NCI-H2171 (cell line): ENCODE data around the gene TMEM178B.
A peak's percentile ranks its signal among the peaks of the same experiment; 100 is the strongest.

Source experiments
- DNase-seq: peaks from one replicate; lab custom pipeline; 2025; lab: John Stamatoyannopoulos, UW

The TMEM178B gene

DNA sequence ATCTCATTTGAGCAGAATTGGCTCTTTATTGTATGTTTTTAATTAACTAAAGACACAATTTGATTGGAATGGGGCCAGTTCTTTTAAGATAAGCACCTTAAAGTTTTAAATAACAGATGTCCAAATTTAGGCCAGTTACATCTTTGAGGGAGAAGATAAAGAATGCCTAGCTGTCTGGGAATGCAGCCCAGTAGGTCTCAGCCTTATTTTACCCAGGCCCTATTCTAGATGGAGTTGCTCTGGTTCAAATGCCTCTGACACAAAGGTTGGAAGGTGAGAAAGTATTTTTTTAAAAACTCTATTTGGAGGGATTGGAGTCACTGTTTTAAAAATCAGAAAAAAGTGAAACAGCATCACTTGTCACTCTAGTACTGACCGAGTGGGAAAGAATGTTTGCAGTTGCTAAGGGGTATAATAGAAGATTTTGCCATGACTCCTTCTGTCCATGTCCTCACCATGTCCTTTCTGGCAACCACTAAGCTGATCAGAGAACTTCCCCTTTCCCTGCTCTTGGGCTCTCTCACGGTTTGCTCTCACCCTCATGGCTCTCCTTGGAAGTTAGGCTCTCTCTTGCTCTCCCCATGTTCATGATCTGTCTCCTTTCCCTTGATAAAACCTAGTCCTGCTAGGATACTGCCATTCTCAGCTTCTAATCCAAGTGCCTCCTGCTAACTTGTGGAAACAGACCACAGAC, 239.1 kb downstream of the TMEM178B start:
- no peak for DNase-seq

- DNase-seq: peak; percentile 25
These were observed 240.0 kb downstream of the TMEM178B start for GRCh38 chr7:141313896-141314295.

DNA sequence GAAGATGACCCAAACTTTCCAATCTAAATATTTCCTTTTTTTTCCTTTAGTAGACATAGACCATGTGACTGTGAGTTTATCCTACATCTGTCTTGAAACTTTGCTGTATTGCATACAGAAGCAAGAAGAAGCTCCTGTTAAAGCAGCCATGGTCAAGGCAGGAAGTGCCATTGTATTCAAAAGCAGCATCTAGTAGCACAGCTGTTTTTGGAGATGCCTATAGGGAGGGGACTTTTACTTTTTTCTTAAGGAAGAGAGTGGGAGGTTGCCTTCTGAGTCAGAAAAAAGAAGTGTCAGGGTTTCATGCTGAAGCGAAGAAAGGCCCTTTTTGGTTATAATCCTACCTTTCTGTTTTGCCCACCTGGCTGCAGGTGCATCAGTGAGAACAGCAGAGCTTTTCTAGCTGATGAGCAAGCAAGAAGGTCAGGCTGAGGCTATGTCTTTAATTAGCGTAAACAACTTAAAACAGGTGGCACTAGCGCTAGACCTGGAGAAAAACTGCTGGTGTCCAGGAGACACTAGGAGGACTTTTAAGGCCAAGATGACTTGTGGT, 243.2 kb downstream of the TMEM178B start:
- DNase-seq: no peak

- no peak for DNase-seq
These were observed 246.4 kb downstream of the TMEM178B start for GRCh38 chr7:141320287-141320686.

- DNase-seq: no peak
These were observed 248.5 kb downstream of the TMEM178B start for GRCh38 chr7:141322383-141322782.

DNA sequence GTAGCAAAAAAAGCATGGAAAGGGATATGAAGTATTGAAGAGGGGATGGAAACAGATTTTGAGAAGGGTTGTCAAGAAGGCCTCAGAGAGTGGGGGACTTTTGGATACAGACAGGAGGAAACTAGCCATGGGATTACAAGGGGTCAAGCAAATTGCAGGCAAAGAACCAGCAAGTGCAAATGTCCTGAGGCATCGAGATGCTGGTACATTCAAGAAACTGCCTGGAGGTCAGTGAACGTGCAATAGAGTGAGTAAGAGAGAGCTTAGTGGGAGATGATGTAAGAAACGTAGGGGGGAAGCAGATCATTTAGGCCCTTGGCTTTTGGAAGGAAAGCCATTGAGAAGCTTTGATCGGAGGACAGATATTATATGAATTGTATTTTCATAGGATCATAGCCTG, 250.0 kb downstream of the TMEM178B start:
- DNase-seq: no peak

- no peak for DNase-seq
These were observed 251.0 kb downstream of the TMEM178B start for GRCh38 chr7:141324870-141325269.

GRCh38 chr7:141325275-141325674, 251.4 kb downstream of the TMEM178B start:
- no peak for DNase-seq

GRCh38 chr7:141328290-141328689, 254.4 kb downstream of the TMEM178B start:
- DNase-seq: no peak

- DNase-seq: peak; percentile 56
These were observed 256.4 kb downstream of the TMEM178B start for GRCh38 chr7:141330285-141330684.

DNA sequence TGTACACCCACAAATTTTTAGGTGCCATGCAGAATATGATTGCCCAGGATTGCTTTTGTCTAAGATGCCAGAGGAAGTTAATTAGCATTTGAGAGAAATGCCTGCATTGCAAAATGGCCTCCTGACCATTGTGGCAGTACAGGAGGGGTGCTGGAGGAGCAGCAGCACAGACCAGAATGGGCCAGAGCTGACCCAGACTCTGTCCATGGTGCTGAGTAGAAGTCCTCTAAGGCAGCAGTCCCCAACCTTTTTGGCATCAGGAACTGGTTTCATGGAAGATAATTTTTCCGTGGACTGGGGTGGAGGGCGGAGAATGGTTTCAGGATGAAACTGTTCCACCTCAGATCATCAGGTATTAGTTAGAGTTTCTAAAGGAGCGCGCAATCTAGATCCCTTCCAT, 259.6 kb downstream of the TMEM178B start:
- DNase-seq: no peak

DNA sequence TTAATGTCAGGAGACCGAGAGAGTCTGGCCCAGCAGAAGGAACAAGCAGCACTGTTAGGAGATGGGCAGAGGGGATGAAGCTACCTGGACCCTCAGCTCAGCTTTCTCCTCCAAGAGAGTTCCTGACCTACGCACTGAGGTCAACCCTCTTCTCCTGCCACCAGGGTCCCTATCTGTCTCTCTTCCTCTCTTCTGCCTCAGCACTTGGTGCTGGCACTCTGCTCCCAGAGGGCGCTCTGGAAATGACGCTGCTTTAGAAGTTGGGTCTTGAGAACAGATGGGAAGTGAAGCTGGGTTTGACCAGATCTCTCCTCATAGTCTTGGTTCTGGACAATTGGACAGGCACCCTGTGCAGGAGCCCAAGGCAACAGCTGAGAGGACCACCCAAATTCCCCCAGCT, 261.3 kb downstream of the TMEM178B start:
- DNase-seq: no peak

DNA sequence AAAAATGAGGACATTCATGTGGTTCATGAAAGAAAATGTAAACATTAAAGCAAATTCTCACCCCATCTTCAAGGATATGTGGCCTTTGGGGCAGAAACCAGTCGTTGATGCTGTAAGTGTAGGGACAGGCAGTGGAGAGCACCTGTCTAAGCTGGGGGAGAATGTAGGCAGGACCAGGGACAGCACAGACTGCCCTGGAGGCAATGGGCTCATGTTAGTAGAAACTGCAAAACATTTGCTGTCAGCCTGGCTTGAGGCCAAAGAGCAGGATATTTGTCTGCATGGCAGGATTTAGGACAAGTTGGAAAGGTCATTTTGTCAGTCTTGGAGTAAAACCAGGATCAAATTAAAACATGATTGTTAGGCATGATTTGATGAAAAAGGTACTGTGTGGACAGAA, 265.7 kb downstream of the TMEM178B start:
- no peak for DNase-seq

DNA sequence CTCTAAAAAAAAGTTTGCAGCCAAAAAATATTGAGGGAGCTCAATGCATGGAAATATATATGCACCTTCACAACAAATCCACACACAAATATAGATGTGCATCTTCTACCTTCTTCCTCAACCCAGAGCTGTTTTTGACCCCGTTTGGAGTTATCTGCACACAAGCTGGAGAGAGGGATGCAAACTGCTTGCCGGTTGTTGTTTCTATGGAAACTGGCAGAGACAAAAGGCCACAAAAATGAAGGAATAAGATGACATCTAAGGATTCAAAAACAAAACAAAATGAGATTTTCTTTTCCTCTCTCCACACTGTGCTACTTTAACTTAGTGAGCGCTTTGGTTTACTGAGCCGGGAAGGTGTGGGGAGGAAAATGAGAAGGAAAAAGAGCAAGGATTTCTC, 267.1 kb downstream of the TMEM178B start:
- no peak for DNase-seq

GRCh38 chr7:141342621-141343408, 269.0 kb downstream of the TMEM178B start:
- no peak for DNase-seq

GRCh38 chr7:141344153-141344935, 270.5 kb downstream of the TMEM178B start:
- DNase-seq: no peak

- DNase-seq: no peak
These were observed 274.9 kb downstream of the TMEM178B start for GRCh38 chr7:141348728-141349127.

DNA sequence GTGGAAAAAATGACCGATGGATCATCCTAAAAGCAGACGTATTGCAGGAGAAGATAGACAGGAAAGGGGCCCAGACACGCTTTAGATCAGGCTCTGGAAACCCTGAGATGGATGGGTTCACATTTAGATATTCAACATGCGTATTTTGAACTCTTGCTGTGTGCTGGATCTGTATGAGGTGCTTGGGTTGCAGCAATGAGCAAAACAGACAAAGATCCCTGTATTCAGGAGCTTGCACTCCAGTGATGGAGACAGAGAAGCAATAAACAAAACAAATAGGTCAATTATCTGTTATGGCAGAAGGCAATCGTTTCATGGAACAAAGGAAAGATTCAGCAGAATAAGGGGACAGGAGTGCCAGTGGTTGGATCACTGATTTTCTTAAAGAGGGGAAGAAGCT, 275.5 kb downstream of the TMEM178B start:
- no peak for DNase-seq

DNA sequence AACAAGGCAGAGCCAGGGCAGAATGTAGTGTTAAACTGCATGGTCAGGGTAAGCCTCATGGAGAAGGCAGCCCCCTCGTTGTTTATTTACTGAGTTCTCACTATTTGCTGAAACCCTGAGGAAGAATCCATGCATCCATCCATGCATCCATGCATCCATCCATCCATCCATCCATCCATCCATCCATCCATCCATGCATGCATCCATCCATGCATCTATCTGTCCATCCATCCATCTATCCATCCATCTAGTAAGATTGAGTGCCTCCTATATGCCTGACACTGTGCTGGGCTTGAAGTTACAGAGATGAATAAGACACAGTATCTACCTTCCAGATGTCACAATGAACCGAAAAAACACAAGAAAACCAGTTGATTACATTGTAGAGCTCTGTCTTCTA, 275.9 kb downstream of the TMEM178B start:
- DNase-seq: no peak

DNA sequence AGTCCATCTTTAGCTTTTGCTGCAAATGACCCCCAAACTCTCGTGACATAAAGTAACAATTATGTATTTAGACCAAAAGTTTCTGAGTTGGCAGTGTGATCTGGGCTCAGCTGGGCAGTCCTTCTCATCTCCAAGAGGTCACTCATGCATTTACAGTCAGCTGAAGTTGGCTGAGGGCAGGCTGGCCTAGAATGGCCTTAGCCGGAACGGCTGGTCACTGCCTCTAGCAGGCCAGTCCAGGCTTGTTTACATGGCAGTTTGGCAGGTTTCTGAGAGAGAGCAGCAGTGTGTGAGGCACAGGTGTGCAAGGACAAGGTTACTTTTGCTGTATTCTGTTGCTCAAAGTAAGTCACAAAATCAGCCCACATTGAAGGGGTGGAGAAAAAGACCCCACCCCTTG, 277.3 kb downstream of the TMEM178B start:
- DNase-seq: no peak

- DNase-seq: no peak
These were observed 279.1 kb downstream of the TMEM178B start for GRCh38 chr7:141352955-141353354.

DNA sequence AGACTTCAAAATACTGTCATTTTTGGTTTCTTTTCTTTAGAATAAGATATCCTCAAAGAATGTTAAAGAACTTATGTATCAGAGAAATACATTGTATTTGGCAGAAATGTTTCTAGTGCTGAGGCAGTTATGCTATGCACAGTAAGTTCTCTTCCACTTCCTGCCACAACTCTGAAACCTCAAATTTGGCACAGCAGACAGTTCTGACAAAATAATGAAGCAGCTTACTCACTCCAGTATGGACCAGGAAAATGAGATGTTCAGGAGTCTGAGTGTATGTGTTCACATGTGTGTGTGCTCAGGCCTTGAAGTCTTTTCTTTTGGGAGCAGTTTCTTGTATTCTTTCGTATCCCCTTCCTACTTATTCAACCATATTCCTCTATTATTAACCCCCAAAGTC, 280.4 kb downstream of the TMEM178B start:
- no peak for DNase-seq

GRCh38 chr7:141355032-141355431, 281.2 kb downstream of the TMEM178B start:
- DNase-seq: no peak
